Trophoblast cell (in vitro differentiated cells and primary cell): Measurements from ENCODE around the gene EML4.

ENCODE experiments used
- DNase-seq, 2 donors: peaks; one replicate each; pipeline ENCODE4 v3.0.0-alpha.2; 2016
- H2AFZ ChIP-seq: 2 replicates; pipeline ENCODE4 v1.6.1; 2013; ENCODE audit warnings: low read length, moderate library complexity, mild to moderate bottlenecking; ENCODE audit not compliant: insufficient read depth, poor library complexity
- H2AK5ac ChIP-seq: 2 replicates; pipeline ENCODE4 v1.6.1; 2013; ENCODE audit warnings: mild to moderate bottlenecking, low read length
- H2BK120ac ChIP-seq: 2 replicates; pipeline ENCODE4 v1.6.1; 2013; ENCODE audit warnings: low read length, mild to moderate bottlenecking, moderate library complexity; ENCODE audit not compliant: insufficient read depth, poor library complexity
- H2BK12ac ChIP-seq: 2 replicates; pipeline ENCODE4 v1.6.1; 2013; ENCODE audit warnings: mild to moderate bottlenecking, low read length, moderate library complexity
- H2BK5ac ChIP-seq: 2 replicates; pipeline ENCODE4 v1.6.1; 2013; ENCODE audit warnings: low read length, low read depth, moderate library complexity, mild to moderate bottlenecking; ENCODE audit not compliant: poor library complexity
- H3K14ac ChIP-seq: 2 replicates; pipeline ENCODE4 v1.6.1; 2013; ENCODE audit warnings: mild to moderate bottlenecking, low read length
- H3K18ac ChIP-seq: 2 replicates; pipeline ENCODE4 v1.6.1; 2013; ENCODE audit warnings: mild to moderate bottlenecking, low read length
- H3K23ac ChIP-seq: 2 replicates; pipeline ENCODE4 v1.6.1; 2013; ENCODE audit warnings: low read length
- H3K27ac ChIP-seq: 2 replicates; pipeline ENCODE4 v1.5.1; 2013; ENCODE audit warnings: low read depth, mild to moderate bottlenecking, inconsistent platforms, low read length, moderate library complexity
- H3K27me3 ChIP-seq: 2 replicates; pipeline ENCODE4 v1.6.1; 2013; ENCODE audit warnings: inconsistent platforms, mild to moderate bottlenecking, low read length, moderate library complexity; ENCODE audit not compliant: insufficient read depth
- H3K36me3 ChIP-seq, 2 experiments: 1 replicate in 1 of 2; 2 replicates in 1 of 2; pipeline ENCODE4 v1.6.1; 2013; ENCODE audit warnings: low read length in 2 of 2, mild to moderate bottlenecking in 2 of 2, moderate library complexity in 1 of 2; ENCODE audit not compliant: insufficient read depth in 2 of 2, control insufficient read depth in 1 of 2
- H3K4ac ChIP-seq: 2 replicates; pipeline ENCODE4 v1.6.1; 2013; ENCODE audit warnings: low read depth, mild to moderate bottlenecking, low read length, moderate library complexity
- H3K4me1 ChIP-seq, 2 experiments: 1 replicate in 1 of 2; 2 replicates in 1 of 2; pipeline ENCODE4 v1.6.1; 2013; ENCODE audit warnings: low read length in 2 of 2, mild to moderate bottlenecking in 2 of 2, moderate library complexity in 1 of 2; ENCODE audit not compliant: insufficient read depth in 2 of 2, control insufficient read depth in 1 of 2
- H3K4me2 ChIP-seq: 2 replicates; pipeline ENCODE4 v1.6.1; 2013; ENCODE audit warnings: inconsistent platforms, mild to moderate bottlenecking, low read length, moderate library complexity
- H3K4me3 ChIP-seq: 2 replicates; pipeline ENCODE4 v1.5.1; 2013; ENCODE audit warnings: mild to moderate bottlenecking, low read depth, low read length, inconsistent platforms
- H3K79me1 ChIP-seq: one replicate; pipeline ENCODE4 v1.6.1; 2013; ENCODE audit warnings: low read length
- H3K79me2 ChIP-seq: 2 replicates; pipeline ENCODE4 v1.6.1; 2013; ENCODE audit warnings: low read length, mild to moderate bottlenecking; ENCODE audit not compliant: control insufficient read depth, insufficient read depth, poor library complexity
- H3K9ac ChIP-seq: 2 replicates; pipeline ENCODE4 v1.6.1; 2013; ENCODE audit warnings: mild to moderate bottlenecking, low read length
- H3K9me3 ChIP-seq: 2 replicates; pipeline ENCODE4 v1.6.1; 2013; ENCODE audit warnings: low read depth, mild to moderate bottlenecking, control low read depth, inconsistent platforms, low read length; ENCODE audit not compliant: insufficient read depth
- H4K12ac ChIP-seq: 2 replicates; pipeline ENCODE4 v1.6.1; 2013; ENCODE audit warnings: low read depth, mild to moderate bottlenecking, low read length, moderate library complexity
- H4K8ac ChIP-seq: 2 replicates; pipeline ENCODE4 v1.6.1; 2013; ENCODE audit warnings: low read depth, mild to moderate bottlenecking, low read length, moderate library complexity
- H4K91ac ChIP-seq: one replicate; pipeline ENCODE4 v1.6.1; 2013; ENCODE audit warnings: low read depth, mild to moderate bottlenecking, low read length, moderate library complexity
- WGBS: extraction: QIAGEN DNeasy Blood & Tissue Kit; methylation state at CpG from one replicate; pipeline ENCODE4 v1.1.7; 2013; ENCODE audit warnings: missing lambda C conversion rate; ENCODE audit not compliant: insufficient read length, insufficient coverage; ENCODE audit errors: extremely low coverage; 5-methylcytosine and 5-hydroxymethylcytosine counted together

EML4 gene

GRCh38 chr2:42239811-42240210 lies 70.7 kb downstream of the EML4 start:
- Histone ChIP-seq H3K4me2 (no peak overlapping the region), H2BK12ac (no peak overlapping the region), H2BK120ac (no peak overlapping the region), H3K9me3 (no peaks in the 10 kb centered on the region), H3K4ac (no peak overlapping the region), H2AK5ac (no peak overlapping the region), H4K12ac (no peak overlapping the region), H4K91ac (no peak overlapping the region), H3K23ac (no peak overlapping the region), H2BK5ac (no peak overlapping the region), H3K14ac (no peak overlapping the region), H3K27ac (no peak overlapping the region), H3K36me3 (no peaks in the 10 kb centered on the region), H3K9ac (no peak overlapping the region), H3K4me1 (no peaks in the 10 kb centered on the region), H2AFZ (no peak overlapping the region), H3K4me3 (no peak overlapping the region), H4K8ac (no peak overlapping the region), H3K18ac (no peak overlapping the region), H3K27me3 (no peaks in the 10 kb centered on the region), H3K79me2 (no peaks in the 10 kb centered on the region), H3K79me1 (no peaks in the 10 kb centered on the region)
- DNase-seq: no peak
- WGBS: no CpG with 5 or more reads among the region's 1 CpG

DNA sequence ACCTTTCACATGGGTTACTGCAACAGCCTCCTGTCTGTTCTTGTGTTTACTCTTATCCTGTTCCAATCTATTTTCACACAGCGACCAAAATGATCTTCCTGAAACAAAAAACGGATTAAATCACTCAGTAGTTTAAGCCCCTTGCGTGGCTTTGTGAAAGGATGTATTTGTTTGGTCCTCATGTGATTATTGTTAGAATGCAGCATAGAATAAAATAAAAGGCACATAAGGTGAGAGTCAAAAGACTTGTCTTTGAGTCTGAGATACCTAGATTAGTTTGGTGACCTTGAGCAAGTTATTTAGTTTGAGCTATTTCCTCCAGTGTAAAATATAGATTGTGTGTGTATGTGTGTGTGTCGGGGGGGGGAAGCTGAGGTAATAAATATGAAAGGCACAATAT lies 72.4 kb downstream of the EML4 start:
- Histone ChIP-seq H3K4me2 (no peak overlapping the region), H3K27ac (no peak overlapping the region), H2BK5ac (no peak overlapping the region), H4K91ac (no peak overlapping the region), H3K79me1 (no peaks in the 10 kb centered on the region), H3K23ac (no peak overlapping the region), H2BK120ac (no peak overlapping the region), H4K12ac (no peak overlapping the region), H3K14ac (no peak overlapping the region), H3K36me3 (peaks cover 0 to 2% of the 10 kb centered on the region in 2 experiments), H3K4ac (no peak overlapping the region), H2AK5ac (no peak overlapping the region), H3K79me2 (no peaks in the 10 kb centered on the region), H3K18ac (no peak overlapping the region), H3K27me3 (no peaks in the 10 kb centered on the region), H2AFZ (no peak overlapping the region), H3K4me1 (no peaks in the 10 kb centered on the region), H3K9ac (no peak overlapping the region), H2BK12ac (no peak overlapping the region), H3K9me3 (no peaks in the 10 kb centered on the region), H3K4me3 (no peak overlapping the region), H4K8ac (no peak overlapping the region)
- no CpG with 5 or more reads among the region's 4 CpGs for WGBS
- DNase-seq: no peak

GRCh38 chr2:42243297-42243696 lies 74.1 kb downstream of the EML4 start:
- Histone ChIP-seq H3K4me2 (no peak overlapping the region), H3K4ac (no peak overlapping the region), H3K9me3 (no peaks in the 10 kb centered on the region), H2AFZ (no peak overlapping the region), H3K36me3 (peaks cover 0 to 2% of the 10 kb centered on the region in 2 experiments), H4K12ac (no peak overlapping the region), H2BK12ac (no peak overlapping the region), H3K14ac (no peak overlapping the region), H3K18ac (no peak overlapping the region), H2BK120ac (no peak overlapping the region), H3K27ac (no peak overlapping the region), H4K91ac (no peak overlapping the region), H3K4me3 (no peak overlapping the region), H2BK5ac (no peak overlapping the region), H3K9ac (no peak overlapping the region), H3K23ac (no peak overlapping the region), H3K4me1 (no peaks in the 10 kb centered on the region), H3K79me1 (no peaks in the 10 kb centered on the region), H4K8ac (no peak overlapping the region), H3K27me3 (no peaks in the 10 kb centered on the region), H3K79me2 (no peaks in the 10 kb centered on the region), H2AK5ac (no peak overlapping the region)
- WGBS: no CpG with 5 or more reads among the region's 3 CpGs
- no peak for DNase-seq

DNA sequence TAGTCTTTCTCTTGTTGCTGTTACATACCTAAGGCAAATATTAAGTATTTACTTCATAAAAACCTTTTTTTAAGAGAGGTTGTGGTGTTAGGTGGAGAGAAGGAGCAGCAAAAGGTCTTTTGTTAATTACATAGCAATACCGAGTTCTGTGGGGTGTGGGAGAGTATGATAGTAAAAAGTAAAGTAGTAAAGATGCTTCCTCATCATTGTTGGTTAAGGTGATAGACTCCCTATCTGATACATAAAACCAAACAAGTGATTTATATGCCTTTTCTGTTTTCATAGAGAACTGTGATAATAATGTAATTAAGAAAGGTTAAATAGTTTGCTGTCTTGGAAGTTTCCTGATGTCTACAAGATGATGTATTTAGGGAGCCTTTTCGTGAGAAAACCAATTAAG lies 75.4 kb downstream of the EML4 start:
- Histone ChIP-seq H3K36me3 (peaks cover 0 to 2% of the 10 kb centered on the region in 2 experiments), H4K12ac (no peak overlapping the region), H3K79me2 (no peaks in the 10 kb centered on the region), H3K9ac (no peak overlapping the region), H3K9me3 (no peaks in the 10 kb centered on the region), H2AFZ (no peak overlapping the region), H3K4ac (no peak overlapping the region), H2AK5ac (no peak overlapping the region), H4K8ac (no peak overlapping the region), H3K27me3 (no peaks in the 10 kb centered on the region), H2BK12ac (no peak overlapping the region), H3K79me1 (no peaks in the 10 kb centered on the region), H2BK5ac (no peak overlapping the region), H3K4me1 (no peaks in the 10 kb centered on the region), H3K4me2 (no peak overlapping the region), H3K4me3 (no peak overlapping the region), H3K23ac (no peak overlapping the region), H4K91ac (no peak overlapping the region), H3K14ac (no peak overlapping the region), H2BK120ac (no peak overlapping the region), H3K18ac (no peak overlapping the region), H3K27ac (no peak overlapping the region)
- DNase-seq: no peak
- no CpG with 5 or more reads among the region's 2 CpGs for WGBS
